Measurements from ENCODE around the gene APOA4. TPM values are rescaled to one million over a fixed set of nuclear protein-coding genes. Genes with fewer than 3 reads are reported as not detected.

The APOA4 gene
- total RNA-seq, 1 donor from 2014 or later = not detected

- no peaks in the 10 kb centered on the region for H3K9me3 Mint-ChIP-seq (ENCODE audit: unreplicated experiment)
- no peak for DNase-seq (ENCODE audit: extremely low spot score, unreplicated experiment)
- H3K27me3 Mint-ChIP-seq (ENCODE audit: unreplicated experiment) = no peaks in the 10 kb centered on the region
- H3K36me3 Mint-ChIP-seq (ENCODE audit: unreplicated experiment) = no peaks in the 10 kb centered on the region
- no peak for TF ChIP-seq CTCF (IDR thresholded peaks at IDR 0.05)
- peaks cover 18% of the 10 kb centered on the region for H3K4me1 Mint-ChIP-seq (ENCODE audit: unreplicated experiment)
- H3K4me3 Mint-ChIP-seq (ENCODE audit: unreplicated experiment) = no peak overlapping the region
- H3K27ac Mint-ChIP-seq (ENCODE audit: unreplicated experiment) = no peak overlapping the region
Measured at GRCh38 chr11:116827461-116827860, 4.4 kb upstream of the APOA4 start.

GRCh38 chr11:116826751-116827431, 3.8 kb upstream of the APOA4 start:
- no peak for TF ChIP-seq CTCF (IDR thresholded peaks at IDR 0.05)
- Mint-ChIP-seq H3K27ac (ENCODE audit: unreplicated experiment) (no peak overlapping the region), H3K36me3 (ENCODE audit: unreplicated experiment) (no peaks in the 10 kb centered on the region), H3K4me1 (ENCODE audit: unreplicated experiment) (peaks cover 18% of the 10 kb centered on the region), H3K9me3 (ENCODE audit: unreplicated experiment) (no peaks in the 10 kb centered on the region), H3K27me3 (ENCODE audit: unreplicated experiment) (no peaks in the 10 kb centered on the region), H3K4me3 (ENCODE audit: unreplicated experiment) (no peak overlapping the region)
- no peak for DNase-seq (ENCODE audit: extremely low spot score, unreplicated experiment)

GRCh38 chr11:116825854-116826750, 3.0 kb upstream of the APOA4 start:
- Mint-ChIP-seq H3K4me1 (ENCODE audit: unreplicated experiment) (peaks cover 17% of the 10 kb centered on the region), H3K27me3 (ENCODE audit: unreplicated experiment) (peaks cover 2% of the 10 kb centered on the region), H3K9me3 (ENCODE audit: unreplicated experiment) (no peaks in the 10 kb centered on the region), H3K27ac (ENCODE audit: unreplicated experiment) (no peak overlapping the region), H3K36me3 (ENCODE audit: unreplicated experiment) (no peaks in the 10 kb centered on the region), H3K4me3 (ENCODE audit: unreplicated experiment) (no peak overlapping the region)
- no peak for TF ChIP-seq CTCF (IDR thresholded peaks at IDR 0.05)
- DNase-seq (ENCODE audit: extremely low spot score, unreplicated experiment) = no peak

- H3K27ac Mint-ChIP-seq (ENCODE audit: unreplicated experiment) = no peak overlapping the region
- H3K27me3 Mint-ChIP-seq (ENCODE audit: unreplicated experiment) = peaks cover 2% of the 10 kb centered on the region
- H3K4me1 Mint-ChIP-seq (ENCODE audit: unreplicated experiment) = peaks cover 15% of the 10 kb centered on the region
- no peak overlapping the region for H3K4me3 Mint-ChIP-seq (ENCODE audit: unreplicated experiment)
- TF ChIP-seq CTCF (IDR thresholded peaks at IDR 0.05) = no peak
- H3K36me3 Mint-ChIP-seq (ENCODE audit: unreplicated experiment) = no peaks in the 10 kb centered on the region
- H3K9me3 Mint-ChIP-seq (ENCODE audit: unreplicated experiment) = no peaks in the 10 kb centered on the region
- no peak for DNase-seq (ENCODE audit: extremely low spot score, unreplicated experiment)
Measured at GRCh38 chr11:116825434-116825833, 2.3 kb upstream of the APOA4 start.

GRCh38 chr11:116822575-116822974, 529 bp downstream of the APOA4 start:
- TF ChIP-seq CTCF (IDR thresholded peaks at IDR 0.05) = no peak
- DNase-seq (ENCODE audit: extremely low spot score, unreplicated experiment) = no peak
- Mint-ChIP-seq H3K9me3 (ENCODE audit: unreplicated experiment) (no peaks in the 10 kb centered on the region), H3K27me3 (ENCODE audit: unreplicated experiment) (peaks cover 2% of the 10 kb centered on the region), H3K27ac (ENCODE audit: unreplicated experiment) (no peak overlapping the region), H3K4me1 (ENCODE audit: unreplicated experiment) (no peaks in the 10 kb centered on the region), H3K36me3 (ENCODE audit: unreplicated experiment) (no peaks in the 10 kb centered on the region), H3K4me3 (ENCODE audit: unreplicated experiment) (no peak overlapping the region)
